ENCODE data around the gene DNAJA3. TPM values are rescaled to one million over a fixed set of nuclear protein-coding genes. Genes with fewer than 3 reads are reported as not detected.

DNAJA3 gene
- total RNA-seq, 1 experiment from 2014 or later: 101 TPM

DNA sequence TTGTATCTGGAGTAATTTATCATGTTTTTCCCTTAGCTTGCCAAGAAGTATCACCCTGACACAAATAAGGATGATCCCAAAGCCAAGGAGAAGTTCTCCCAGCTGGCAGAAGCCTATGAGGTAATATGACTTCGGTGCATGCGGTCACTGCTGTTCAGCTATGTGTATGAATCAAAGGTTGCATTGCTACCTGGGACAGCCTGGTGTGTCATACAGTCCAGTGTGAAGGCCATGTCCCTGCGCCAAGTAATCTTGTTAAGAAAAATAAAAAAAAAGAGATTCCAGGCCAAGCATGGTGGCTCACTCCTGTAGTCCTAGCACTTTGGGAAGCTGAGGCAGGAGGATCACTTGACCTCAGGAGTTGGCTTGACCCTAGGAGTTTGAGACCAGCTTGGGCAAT, 11.7 kb downstream of the DNAJA3 start:
- H3K4me3 ChIP-seq (ENCODE audit: low read depth, low read length, poor library complexity, severe bottlenecking): no peak overlapping the region
- ChIA-PET CTCF (no interaction called here), POLR2A (ENCODE audit: low non-redundant PET) (no interaction called here)
- H3K27ac ChIP-seq (ENCODE audit: low read depth, low read length, poor library complexity, severe bottlenecking): no peak overlapping the region
- no TSS peak for BruUV-seq (replicated peaks)
- no peaks in the 10 kb centered on the region for H3K27me3 ChIP-seq (replicated peaks; ENCODE audit: insufficient read depth, low read depth, low read length, poor library complexity)
- no peaks in the 10 kb centered on the region for H3K9me3 ChIP-seq (ENCODE audit: low read depth, low read length, poor library complexity, severe bottlenecking)
- peaks cover 70% of the 10 kb centered on the region for H3K36me3 ChIP-seq (ENCODE audit: insufficient read depth, low read length, poor library complexity, severe bottlenecking)
- TF ChIP-seq, protein P1, sequence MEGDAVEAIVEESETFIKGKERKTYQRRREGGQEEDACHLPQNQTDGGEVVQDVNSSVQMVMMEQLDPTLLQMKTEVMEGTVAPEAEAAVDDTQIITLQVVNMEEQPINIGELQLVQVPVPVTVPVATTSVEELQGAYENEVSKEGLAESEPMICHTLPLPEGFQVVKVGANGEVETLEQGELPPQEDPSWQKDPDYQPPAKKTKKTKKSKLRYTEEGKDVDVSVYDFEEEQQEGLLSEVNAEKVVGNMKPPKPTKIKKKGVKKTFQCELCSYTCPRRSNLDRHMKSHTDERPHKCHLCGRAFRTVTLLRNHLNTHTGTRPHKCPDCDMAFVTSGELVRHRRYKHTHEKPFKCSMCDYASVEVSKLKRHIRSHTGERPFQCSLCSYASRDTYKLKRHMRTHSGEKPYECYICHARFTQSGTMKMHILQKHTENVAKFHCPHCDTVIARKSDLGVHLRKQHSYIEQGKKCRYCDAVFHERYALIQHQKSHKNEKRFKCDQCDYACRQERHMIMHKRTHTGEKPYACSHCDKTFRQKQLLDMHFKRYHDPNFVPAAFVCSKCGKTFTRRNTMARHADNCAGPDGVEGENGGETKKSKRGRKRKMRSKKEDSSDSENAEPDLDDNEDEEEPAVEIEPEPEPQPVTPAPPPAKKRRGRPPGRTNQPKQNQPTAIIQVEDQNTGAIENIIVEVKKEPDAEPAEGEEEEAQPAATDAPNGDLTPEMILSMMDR (conservative IDR thresholded peaks at IDR 0.05; ENCODE audit: low read depth, low read length): no peak
- no peak for TF ChIP-seq EZH2 (IDR thresholded peaks at IDR 0.05; ENCODE audit: borderline replicate concordance, low read depth, low read length, poor library complexity, severe bottlenecking)
- H3K4me1 ChIP-seq (ENCODE audit: insufficient read depth, low read length, poor library complexity, severe bottlenecking): peaks cover 3% of the 10 kb centered on the region
- intact Hi-C loops (cut with micrococcal nuclease; ENCODE audit: unreplicated experiment): no loop called here
- DNase-seq (ENCODE audit: low spot score): no peak

DNA sequence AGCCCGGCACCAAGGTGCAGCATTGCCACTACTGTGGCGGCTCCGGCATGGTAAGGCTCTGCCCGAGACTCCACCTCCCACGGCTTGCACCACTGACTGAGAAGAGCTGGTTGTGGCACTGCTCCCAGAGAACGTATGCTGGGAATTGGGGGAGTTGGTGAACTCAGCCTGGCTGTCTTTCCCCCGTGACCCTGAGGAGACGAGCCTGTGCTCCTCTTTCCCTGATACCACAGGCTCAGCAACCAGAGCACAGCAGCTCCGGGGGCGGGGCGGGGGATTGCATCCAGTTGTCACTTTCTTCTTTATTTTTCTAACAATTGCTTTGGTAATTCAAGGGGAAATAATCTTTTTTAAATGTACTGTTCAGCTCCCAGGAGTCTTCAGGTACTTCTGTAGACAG, 16.7 kb downstream of the DNAJA3 start:
- BruUV-seq (replicated peaks): no TSS peak
- POLR2A ChIA-PET (ENCODE audit: low non-redundant PET): no interaction called here
- H3K9me3 ChIP-seq (ENCODE audit: low read depth, low read length, poor library complexity, severe bottlenecking): no peaks in the 10 kb centered on the region
- peaks cover 87% of the 10 kb centered on the region for H3K36me3 ChIP-seq (ENCODE audit: insufficient read depth, low read length, poor library complexity, severe bottlenecking)
- DNase-seq (ENCODE audit: low spot score): no peak
- no peaks in the 10 kb centered on the region for H3K4me1 ChIP-seq (ENCODE audit: insufficient read depth, low read length, poor library complexity, severe bottlenecking)
- CTCF ChIA-PET: no interaction called here
- H3K27me3 ChIP-seq (replicated peaks; ENCODE audit: insufficient read depth, low read depth, low read length, poor library complexity): no peaks in the 10 kb centered on the region
- TF ChIP-seq, protein P1 (conservative IDR thresholded peaks at IDR 0.05; ENCODE audit: low read depth, low read length): no peak
- TF ChIP-seq EZH2 (IDR thresholded peaks at IDR 0.05; ENCODE audit: borderline replicate concordance, low read depth, low read length, poor library complexity, severe bottlenecking): no peak
- no peak overlapping the region for H3K27ac ChIP-seq (ENCODE audit: low read depth, low read length, poor library complexity, severe bottlenecking)
- no peak overlapping the region for H3K4me3 ChIP-seq (ENCODE audit: low read depth, low read length, poor library complexity, severe bottlenecking)
- intact Hi-C loops (cut with micrococcal nuclease; ENCODE audit: unreplicated experiment): no loop called here

DNA sequence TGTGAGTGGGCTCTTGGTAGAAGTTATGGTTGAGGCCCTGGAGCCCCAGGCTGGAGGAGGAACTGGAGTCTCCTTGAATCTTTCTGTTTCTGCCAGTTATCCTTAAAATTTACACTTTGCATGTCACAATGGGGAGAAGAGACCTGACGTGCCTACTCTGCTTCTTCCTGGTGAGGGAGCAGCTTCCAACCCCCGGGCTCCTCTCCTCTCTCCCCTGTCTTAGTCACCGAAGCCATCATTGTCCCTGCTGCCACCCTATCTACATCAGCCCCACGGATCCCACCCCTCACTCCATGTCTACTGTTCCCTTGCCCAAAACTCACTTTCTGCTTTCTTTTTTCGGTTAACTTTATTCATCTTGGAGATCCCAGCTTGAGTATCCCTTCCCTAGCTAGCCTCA, 17.6 kb downstream of the DNAJA3 start:
- Histone ChIP-seq H3K9me3 (ENCODE audit: low read depth, low read length, poor library complexity, severe bottlenecking) (no peaks in the 10 kb centered on the region), H3K4me3 (ENCODE audit: low read depth, low read length, poor library complexity, severe bottlenecking) (no peak overlapping the region), H3K4me1 (ENCODE audit: insufficient read depth, low read length, poor library complexity, severe bottlenecking) (no peaks in the 10 kb centered on the region), H3K27me3 (replicated peaks; ENCODE audit: insufficient read depth, low read depth, low read length, poor library complexity) (no peaks in the 10 kb centered on the region), H3K36me3 (ENCODE audit: insufficient read depth, low read length, poor library complexity, severe bottlenecking) (peaks cover 88% of the 10 kb centered on the region), H3K27ac (ENCODE audit: low read depth, low read length, poor library complexity, severe bottlenecking) (no peak overlapping the region)
- intact Hi-C loops (cut with micrococcal nuclease; ENCODE audit: unreplicated experiment): no loop called here
- DNase-seq (ENCODE audit: low spot score): no peak
- BruUV-seq (replicated peaks): no TSS peak
- TF ChIP-seq, protein P1 (conservative IDR thresholded peaks at IDR 0.05; ENCODE audit: low read depth, low read length): no peak
- TF ChIP-seq EZH2 (IDR thresholded peaks at IDR 0.05; ENCODE audit: borderline replicate concordance, low read depth, low read length, poor library complexity, severe bottlenecking): no peak
- ChIA-PET CTCF (no interaction called here), POLR2A (ENCODE audit: low non-redundant PET) (no interaction called here)
